Measurements from ENCODE around the gene OR1I1. TPM values are rescaled to one million over a fixed set of nuclear protein-coding genes. Genes with fewer than 3 reads are reported as not detected.
"Not testable (repeated sequence)": the region's sequence is repeated elsewhere in the genome, so short reads cannot be mapped to it uniquely, and the experiment has no call there.

OR1I1 gene
- total RNA-seq, 6 donors from 2014 or later = not detected

- Histone ChIP-seq H3K36me3 (no peaks in the 10 kb centered on the region), H3K27me3 (no peaks in the 10 kb centered on the region), H3K9me3 (no peaks in the 10 kb centered on the region), H3K27ac (no peak overlapping the region), H3K4me3 (no peak overlapping the region), H3K4me1 (no peaks in the 10 kb centered on the region)
- WGBS, 2 donors = 82 to 83% methylated on average over 4 of the region's 4 CpGs
- DNase-seq (no peak), ATAC-seq (ENCODE audit: low FRiP score in 2 of 2) (no peak)
- no peak for TF ChIP-seq EP300 (IDR thresholded peaks at IDR 0.05)
- no peak for TF ChIP-seq POLR2A (IDR thresholded peaks at IDR 0.05)
- no peak for TF ChIP-seq POLR2AphosphoS5 (IDR thresholded peaks at IDR 0.05)
- TF ChIP-seq, protein P1, sequence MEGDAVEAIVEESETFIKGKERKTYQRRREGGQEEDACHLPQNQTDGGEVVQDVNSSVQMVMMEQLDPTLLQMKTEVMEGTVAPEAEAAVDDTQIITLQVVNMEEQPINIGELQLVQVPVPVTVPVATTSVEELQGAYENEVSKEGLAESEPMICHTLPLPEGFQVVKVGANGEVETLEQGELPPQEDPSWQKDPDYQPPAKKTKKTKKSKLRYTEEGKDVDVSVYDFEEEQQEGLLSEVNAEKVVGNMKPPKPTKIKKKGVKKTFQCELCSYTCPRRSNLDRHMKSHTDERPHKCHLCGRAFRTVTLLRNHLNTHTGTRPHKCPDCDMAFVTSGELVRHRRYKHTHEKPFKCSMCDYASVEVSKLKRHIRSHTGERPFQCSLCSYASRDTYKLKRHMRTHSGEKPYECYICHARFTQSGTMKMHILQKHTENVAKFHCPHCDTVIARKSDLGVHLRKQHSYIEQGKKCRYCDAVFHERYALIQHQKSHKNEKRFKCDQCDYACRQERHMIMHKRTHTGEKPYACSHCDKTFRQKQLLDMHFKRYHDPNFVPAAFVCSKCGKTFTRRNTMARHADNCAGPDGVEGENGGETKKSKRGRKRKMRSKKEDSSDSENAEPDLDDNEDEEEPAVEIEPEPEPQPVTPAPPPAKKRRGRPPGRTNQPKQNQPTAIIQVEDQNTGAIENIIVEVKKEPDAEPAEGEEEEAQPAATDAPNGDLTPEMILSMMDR (IDR thresholded peaks at IDR 0.05) = no peak
Observed at GRCh38 chr19:15075806-15076205, 6.2 kb upstream of the OR1I1 start.

GRCh38 chr19:15080002-15080401 lies 2.0 kb upstream of the OR1I1 start:
- not testable (repeated sequence) for H3K27me3 ChIP-seq; H3K4me3 ChIP-seq; DNase-seq; H3K27ac ChIP-seq; ATAC-seq (ENCODE audit: low FRiP score in 2 of 2); H3K36me3 ChIP-seq; H3K4me1 ChIP-seq; H3K9me3 ChIP-seq
- WGBS, 2 donors = 63 to 65% methylated on average over 4 of the region's 4 CpGs

DNA sequence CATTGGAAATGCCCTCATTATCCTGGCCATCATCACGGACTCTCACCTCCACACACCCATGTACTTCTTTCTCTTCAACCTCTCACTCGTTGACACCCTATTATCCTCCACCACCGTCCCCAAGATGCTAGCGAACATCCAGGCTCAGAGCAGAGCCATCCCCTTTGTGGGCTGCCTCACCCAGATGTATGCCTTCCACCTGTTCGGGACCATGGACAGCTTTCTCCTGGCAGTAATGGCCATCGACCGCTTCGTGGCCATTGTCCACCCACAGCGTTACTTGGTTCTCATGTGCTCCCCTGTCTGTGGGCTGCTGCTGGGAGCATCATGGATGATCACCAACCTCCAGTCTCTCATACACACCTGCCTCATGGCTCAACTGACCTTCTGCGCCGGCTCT lies 5.2 kb downstream of the OR1I1 start:
- Histone ChIP-seq H3K27me3 (no peaks in the 10 kb centered on the region), H3K4me1 (peaks cover under 1 to 2% (median 2%) of the 10 kb centered on the region in 4 donors), H3K27ac (no peak overlapping the region), H3K36me3 (no peaks in the 10 kb centered on the region), H3K4me3 (no peak overlapping the region), H3K9me3 (no peaks in the 10 kb centered on the region)
- DNase-seq = no peak
- 79 to 80% methylated on average over 11 of the region's 11 CpGs for WGBS, 2 donors
- TF ChIP-seq EP300 (IDR thresholded peaks at IDR 0.05) = no peak
- no peak for ATAC-seq (ENCODE audit: low FRiP score in 2 of 2)

GRCh38 chr19:15091918-15092753 lies 10.1 kb downstream of the OR1I1 start:
- no peak for DNase-seq
- Histone ChIP-seq H3K36me3 (no peaks in the 10 kb centered on the region), H3K27ac (no peak overlapping the region), H3K27me3 (no peaks in the 10 kb centered on the region), H3K4me1 (peaks cover 4 to 6% (median 4%) of the 10 kb centered on the region in 4 donors), H3K9me3 (no peaks in the 10 kb centered on the region), H3K4me3 (peak overlapping the region in 1 of 4 donors; percentile 3)
- peak in 1 of 2 donors; percentile 64 for ATAC-seq (ENCODE audit: low FRiP score in 2 of 2)
- 17 to 20% methylated on average over 12 to 13 of the region's 13 CpGs for WGBS, 2 donors
- TF ChIP-seq POLR2AphosphoS5 (IDR thresholded peaks at IDR 0.05) (no peak), POLR2A (IDR thresholded peaks at IDR 0.05) (no peak)
- TF ChIP-seq, protein P1 (IDR thresholded peaks at IDR 0.05) = peak in 5 of 6 experiments; percentile 21 to 75 (median 58)

DNA sequence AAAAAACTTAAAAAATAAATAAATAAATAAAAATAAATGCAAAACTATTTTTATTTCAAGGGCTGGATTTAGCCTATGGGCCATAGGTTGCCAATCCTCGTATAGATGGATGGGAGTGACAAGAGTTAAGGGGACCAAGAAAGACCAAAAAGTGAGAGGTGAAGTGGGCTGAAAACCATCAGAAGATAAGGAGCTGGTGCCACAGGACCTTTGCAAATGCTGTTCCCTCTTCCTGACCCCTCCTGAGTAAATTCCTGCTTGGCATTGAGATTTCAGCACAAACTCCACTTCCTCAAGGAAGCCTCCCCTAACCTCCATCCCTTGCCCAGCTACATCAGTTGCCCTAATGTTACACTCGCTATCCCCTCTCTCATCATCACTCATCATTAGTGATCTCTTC lies 11.0 kb downstream of the OR1I1 start:
- no peak overlapping the region for H3K4me3 ChIP-seq
- no peaks in the 10 kb centered on the region for H3K27me3 ChIP-seq
- no peak for TF ChIP-seq POLR2AphosphoS5 (IDR thresholded peaks at IDR 0.05)
- no peak for TF ChIP-seq EP300 (IDR thresholded peaks at IDR 0.05)
- TF ChIP-seq, protein P1 (IDR thresholded peaks at IDR 0.05) = no peak
- no peak for TF ChIP-seq POLR2A (IDR thresholded peaks at IDR 0.05)
- no peak overlapping the region for H3K27ac ChIP-seq
- no peak for ATAC-seq (ENCODE audit: low FRiP score in 2 of 2)
- H3K36me3 ChIP-seq = no peaks in the 10 kb centered on the region
- 75 to 80% methylated on average over 2 of the region's 2 CpGs for WGBS, 2 donors
- H3K9me3 ChIP-seq = no peaks in the 10 kb centered on the region
- DNase-seq = no peak
- H3K4me1 ChIP-seq = peaks cover 4 to 6% (median 4%) of the 10 kb centered on the region in 4 donors

DNA sequence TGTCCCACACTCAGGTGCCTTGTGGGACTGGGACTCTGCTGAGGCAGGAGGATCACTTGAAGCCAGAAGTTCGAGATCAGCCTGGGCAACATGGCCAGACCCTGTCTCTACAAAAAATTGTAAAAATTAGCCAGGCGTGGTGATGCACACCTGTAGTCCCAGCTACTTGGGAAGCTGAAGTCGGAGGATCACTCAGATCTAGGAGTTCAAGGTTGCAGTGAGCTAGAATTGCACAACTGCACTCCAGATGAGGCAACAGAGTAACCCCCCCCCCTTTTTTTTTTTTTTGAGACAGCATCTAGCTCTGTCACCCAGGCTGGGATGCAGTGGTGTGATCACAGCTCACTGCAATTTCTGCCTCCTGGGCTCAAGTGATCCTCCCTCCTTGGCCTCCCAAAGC lies 14.2 kb downstream of the OR1I1 start:
- Histone ChIP-seq H3K4me1 (peaks cover 4 to 12% (median 6%) of the 10 kb centered on the region in 4 donors), H3K9me3 (no peaks in the 10 kb centered on the region), H3K36me3 (no peaks in the 10 kb centered on the region), H3K4me3 (no peak overlapping the region), H3K27ac (no peak overlapping the region), H3K27me3 (no peaks in the 10 kb centered on the region)
- TF ChIP-seq POLR2A (IDR thresholded peaks at IDR 0.05) (no peak), POLR2AphosphoS5 (IDR thresholded peaks at IDR 0.05) (no peak), EP300 (IDR thresholded peaks at IDR 0.05) (no peak)
- TF ChIP-seq, protein P1 (IDR thresholded peaks at IDR 0.05) = no peak
- no peak for ATAC-seq (ENCODE audit: low FRiP score in 2 of 2)
- no peak for DNase-seq
- 78 to 81% methylated on average over 3 of the region's 3 CpGs for WGBS, 2 donors

GRCh38 chr19:15097980-15098379 lies 16.0 kb downstream of the OR1I1 start:
- H3K4me1 ChIP-seq = peaks cover 0 to 10% (median 4%) of the 10 kb centered on the region in 4 donors
- ATAC-seq (ENCODE audit: low FRiP score in 2 of 2); H3K27me3 ChIP-seq; H3K36me3 ChIP-seq; DNase-seq; H3K9me3 ChIP-seq; H3K27ac ChIP-seq; H3K4me3 ChIP-seq: not testable (repeated sequence)
- WGBS, 2 donors = 85 to 95% methylated on average over 6 of the region's 6 CpGs

Measured in upper lobe of left lung (tissue), 6 donors.